ENCODE results near the gene GPR162.

DNA sequence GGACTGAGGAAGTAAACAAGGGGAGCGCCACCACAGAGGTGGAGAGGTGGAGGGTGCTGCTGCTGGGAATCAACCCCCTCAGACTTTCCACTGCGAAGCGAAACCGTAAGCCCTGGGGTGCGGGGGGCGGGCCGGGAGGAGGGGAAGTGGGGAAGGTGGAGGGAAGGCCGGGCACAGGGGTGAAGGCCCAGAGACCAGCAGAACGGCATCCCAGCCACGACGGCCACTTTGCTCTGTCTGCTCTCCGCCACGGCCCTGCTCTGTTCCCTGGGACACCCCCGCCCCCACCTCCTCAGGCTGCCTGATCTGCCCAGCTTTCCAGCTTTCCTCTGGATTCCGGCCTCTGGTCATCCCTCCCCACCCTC lies 49.3 kb upstream of the GPR162 start, which contains the start of gene LAG3:
- TF ChIP-seq CTCF (IDR thresholded peaks at IDR 0.05 in 4 of 5, conservative IDR thresholded peaks at IDR 0.05 in 1 of 5), result no peak
- no peak for TF ChIP-seq POLR2A (IDR thresholded peaks at IDR 0.05)

All from gastrocnemius medialis (tissue), 4 donors.